ENCODE data around the gene CCSER1. TPM values are rescaled to one million over a fixed set of nuclear protein-coding genes. Genes with fewer than 3 reads are reported as not detected.

Gene CCSER1
- total and polyA plus RNA-seq, 2 of the 8 experiments (the other 6 are each of a cell fraction or from before 2014, with no cell fraction given) = 0.26 to 0.84 TPM

DNA sequence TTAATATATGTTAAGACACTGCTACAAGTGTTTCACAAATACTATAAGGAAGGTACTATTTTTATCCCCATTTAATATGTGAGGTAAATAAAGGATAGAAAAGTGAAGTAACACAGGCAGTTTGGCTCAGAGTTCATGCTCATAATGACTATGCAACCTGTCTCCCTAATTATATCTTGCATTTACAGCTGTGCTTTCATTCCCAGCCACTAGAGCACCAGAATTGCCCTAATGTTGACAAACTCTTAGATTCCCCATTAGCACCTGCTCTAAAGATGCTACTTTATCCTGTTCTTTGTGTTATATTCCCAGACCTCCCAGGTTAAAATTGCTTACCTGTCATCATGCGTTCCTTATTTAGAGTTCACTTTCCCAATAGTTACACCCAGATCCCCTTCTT lies 833.6 kb downstream of the CCSER1 start:
- H2BK120ac ChIP-seq (replicated peaks; ENCODE audit: low read depth, low read length) = no peak overlapping the region
- H2AFZ ChIP-seq (ENCODE audit: low read length) = no peak overlapping the region
- no peak overlapping the region for H2BK12ac ChIP-seq (ENCODE audit: low read depth, low read length)
- H3K56ac ChIP-seq (replicated peaks; ENCODE audit: insufficient read length, low read depth, low read length) = no peak overlapping the region
- H3K79me1 ChIP-seq (ENCODE audit: low read depth, low read length) = no peaks in the 10 kb centered on the region
- no peak overlapping the region for H3K18ac ChIP-seq (ENCODE audit: extremely low read depth, low read length)
- CTCF ChIA-PET (ENCODE audit: partially characterized antibody) = interaction anchor here (0.6 to 1.3 kb wide), 7 partner anchors 9 to 1347 kb away, joined by 3 to 6 read pairs (median 3); no protein-coding TSS in a partner anchor
- no peaks in the 10 kb centered on the region for H3K36me3 ChIP-seq (ENCODE audit: control insufficient read depth in 2 of 4, insufficient read depth in 4 of 4, low read length in 3 of 4)
- no peak overlapping the region for H2BK15ac ChIP-seq (ENCODE audit: low read length)
- H2BK20ac ChIP-seq (ENCODE audit: low read length) = no peak overlapping the region
- no peaks in the 10 kb centered on the region for H3K79me2 ChIP-seq (ENCODE audit: control insufficient read depth in 1 of 2, insufficient read depth in 2 of 2, low read length in 2 of 2)
- no peak overlapping the region for H3K27ac ChIP-seq (ENCODE audit: low read depth, low read length)
- H3K4ac ChIP-seq (replicated peaks; ENCODE audit: insufficient read length, low read depth, low read length) = no peak overlapping the region
- H3K23ac ChIP-seq (ENCODE audit: insufficient read length) = no peak overlapping the region
- H3K27me3 ChIP-seq (replicated peaks in 1 of 4; ENCODE audit: control insufficient read depth in 3 of 4, extremely low read depth in 1 of 4, insufficient read depth in 3 of 4, low read length in 3 of 4) = no peaks in the 10 kb centered on the region
- H2BK5ac ChIP-seq (ENCODE audit: low read depth, low read length) = no peak overlapping the region
- H3K23me2 ChIP-seq (ENCODE audit: low read depth, low read length) = no peaks in the 10 kb centered on the region
- no peak overlapping the region for H3K9ac ChIP-seq (replicated peaks in 1 of 4; ENCODE audit: extremely low read depth in 1 of 4, low read depth in 3 of 4, low read length in 3 of 4)
- no peak overlapping the region for H2AK5ac ChIP-seq (ENCODE audit: low read depth, low read length)
- H3K9me3 ChIP-seq (ENCODE audit: insufficient read depth in 2 of 2, low read depth in 1 of 2, low read length in 1 of 2) = no peaks in the 10 kb centered on the region
- FAIRE-seq (no peak), DNase-seq (ENCODE audit: low read depth in 1 of 2, low spot score in 2 of 2) (no peak)
- H3K14ac ChIP-seq (ENCODE audit: insufficient read length) = no peak overlapping the region
- POLR2A ChIA-PET (ENCODE audit: partially characterized antibody) = no interaction called here
- H3K4me1 ChIP-seq (replicated peaks in 1 of 4; ENCODE audit: control insufficient read depth in 3 of 4, insufficient read depth in 4 of 4, low read length in 3 of 4) = no peaks in the 10 kb centered on the region
- H3K4me3 ChIP-seq (ENCODE audit: extremely low read depth in 1 of 4, insufficient read depth in 2 of 4, low read depth in 3 of 4, low read length in 4 of 4) = no peak overlapping the region
- H3K4me2 ChIP-seq (ENCODE audit: insufficient read depth in 1 of 2, low read depth in 2 of 2, low read length in 2 of 2) = no peak overlapping the region
- H4K91ac ChIP-seq (replicated peaks; ENCODE audit: insufficient read length, low read length) = no peak overlapping the region
- H4K5ac ChIP-seq (ENCODE audit: insufficient read length, low read depth, low read length) = no peak overlapping the region
- WGBS, 2 experiments (ENCODE audit: extremely low coverage in 1 of 2, insufficient coverage in 1 of 2, insufficient read length in 1 of 2, insufficient replicate concordance in 2 of 2, low coverage in 1 of 2, low lambda C conversion rate in 2 of 2, missing lambda C conversion rate in 1 of 2) = 91% methylated on average over 1 of the region's 1 CpG; no CpG with 5 or more reads in 1 of the 2 experiments
- no peak overlapping the region for H4K8ac ChIP-seq (ENCODE audit: extremely low read depth, insufficient read depth, low read length)
- no peaks in the 10 kb centered on the region for H4K20me1 ChIP-seq (replicated peaks in 1 of 2; ENCODE audit: control insufficient read depth in 1 of 2, insufficient read depth in 2 of 2, low read length in 2 of 2)
- TF ChIP-seq CBX5 (IDR thresholded peaks at IDR 0.05; ENCODE audit: low read depth, low read length) (no peak), CEBPB (IDR thresholded peaks at IDR 0.05; ENCODE audit: low read depth, low read length) (no peak), SIX5 (IDR thresholded peaks at IDR 0.05; ENCODE audit: low read depth, low read length) (no peak), MAFK (IDR thresholded peaks at IDR 0.05; ENCODE audit: low read depth, low read length) (no peak), NRF1 (IDR thresholded peaks at IDR 0.05; ENCODE audit: low read depth, low read length) (no peak), BACH1 (IDR thresholded peaks at IDR 0.05; ENCODE audit: low read length) (no peak), TCF12 (IDR thresholded peaks at IDR 0.05; ENCODE audit: low read depth, low read length) (no peak), RAD21 (IDR thresholded peaks at IDR 0.05 in 1 of 2, conservative IDR thresholded peaks at IDR 0.05 in 1 of 2; ENCODE audit: low read depth in 2 of 2, low read length in 2 of 2) (peak in 1 of 2 experiments; percentile 30; a peak in 3 of 4 replicates), FOSL1 (IDR thresholded peaks at IDR 0.05; ENCODE audit: insufficient read depth, low read depth, low read length) (no peak)
- TF ChIP-seq, protein P1, sequence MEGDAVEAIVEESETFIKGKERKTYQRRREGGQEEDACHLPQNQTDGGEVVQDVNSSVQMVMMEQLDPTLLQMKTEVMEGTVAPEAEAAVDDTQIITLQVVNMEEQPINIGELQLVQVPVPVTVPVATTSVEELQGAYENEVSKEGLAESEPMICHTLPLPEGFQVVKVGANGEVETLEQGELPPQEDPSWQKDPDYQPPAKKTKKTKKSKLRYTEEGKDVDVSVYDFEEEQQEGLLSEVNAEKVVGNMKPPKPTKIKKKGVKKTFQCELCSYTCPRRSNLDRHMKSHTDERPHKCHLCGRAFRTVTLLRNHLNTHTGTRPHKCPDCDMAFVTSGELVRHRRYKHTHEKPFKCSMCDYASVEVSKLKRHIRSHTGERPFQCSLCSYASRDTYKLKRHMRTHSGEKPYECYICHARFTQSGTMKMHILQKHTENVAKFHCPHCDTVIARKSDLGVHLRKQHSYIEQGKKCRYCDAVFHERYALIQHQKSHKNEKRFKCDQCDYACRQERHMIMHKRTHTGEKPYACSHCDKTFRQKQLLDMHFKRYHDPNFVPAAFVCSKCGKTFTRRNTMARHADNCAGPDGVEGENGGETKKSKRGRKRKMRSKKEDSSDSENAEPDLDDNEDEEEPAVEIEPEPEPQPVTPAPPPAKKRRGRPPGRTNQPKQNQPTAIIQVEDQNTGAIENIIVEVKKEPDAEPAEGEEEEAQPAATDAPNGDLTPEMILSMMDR (IDR thresholded peaks at IDR 0.05; ENCODE audit: control extremely low read depth in 1 of 3, insufficient read depth in 1 of 3, low read depth in 1 of 3, low read length in 3 of 3) = peak in 1 of 3 experiments; percentile 46; a peak in 1 of 4 replicates
